K562 (cell line): ENCODE data around the gene JSRP1. TPM values are rescaled to one million over a fixed set of nuclear protein-coding genes. Genes with fewer than 3 reads are reported as not detected.

Source experiments
- ATF1 ChIP-seq, 2 experiments: fragments of 450-650 bp in 1 of 2; IDR thresholded peaks; 2 replicates each; pipeline ENCODE4 v1.6.1; 2016; ENCODE audit warnings: missing compliant biosample characterization in 1 of 2, missing genetic modification characterization in 1 of 2
- BDP1 ChIP-seq: IDR thresholded peaks from 3 replicates; pipeline ENCODE4 v1.6.1; 2011; ENCODE audit not compliant: insufficient read length, insufficient read depth
- BMI1 ChIP-seq: fragments of 150-350 bp; IDR thresholded peaks from 2 replicates; pipeline ENCODE4 v1.6.1; 2014; ENCODE audit warnings: low read length
- CREB1 ChIP-seq, 2 experiments: sonication (generic) in 1 of 2; formaldehyde crosslinking in 1 of 2; IDR thresholded peaks; 2 replicates each; pipeline versions ENCODE4 v1.6.1 to v1.8.0; 2012 to 2022; ENCODE audit warnings: inconsistent platforms in 1 of 2, mild to moderate bottlenecking in 1 of 2, missing genetic modification reagents in 1 of 2, moderate library complexity in 1 of 2
- EHMT2 ChIP-seq: fragments of 450-650 bp; IDR thresholded peaks from 2 replicates; pipeline ENCODE4 v1.6.1; 2018; ENCODE audit warnings: antibody characterized with exemption
- L3MBTL2 ChIP-seq: fragments of 450-650 bp; IDR thresholded peaks from 2 replicates; pipeline ENCODE4 v1.6.1; 2016; ENCODE audit warnings: mild to moderate bottlenecking, moderate library complexity
- MECOM ChIP-seq: fragments of 250-450 bp; sonication (Bioruptor Pico); IDR thresholded peaks from 2 replicates; pipeline ENCODE4 v1.8.0; 2022; ENCODE audit warnings: inconsistent platforms
- MYBL2 ChIP-seq, 2 experiments: fragments of 450-650 bp in 1 of 2; sonication (generic) in 1 of 2; formaldehyde crosslinking in 1 of 2; IDR thresholded peaks; 2 replicates each; pipeline versions ENCODE4 v1.6.1 to v1.8.1; 2017 to 2022; ENCODE audit warnings: borderline replicate concordance in 1 of 2, inconsistent platforms in 1 of 2, low read depth in 1 of 2, mild to moderate bottlenecking in 1 of 2, missing genetic modification reagents in 1 of 2, moderate library complexity in 1 of 2
- NBN ChIP-seq: fragments of 450-650 bp; IDR thresholded peaks from 2 replicates; pipeline ENCODE4 v1.6.1; 2016; ENCODE audit warnings: low read depth, mild to moderate bottlenecking
- NCOA6 ChIP-seq: fragments of 450-650 bp; IDR thresholded peaks from 2 replicates; pipeline ENCODE4 v1.6.1; 2017; ENCODE audit warnings: mild to moderate bottlenecking
- RFX1 ChIP-seq: fragments of 450-650 bp; IDR thresholded peaks from 2 replicates; pipeline ENCODE4 v1.6.1; 2016; ENCODE audit warnings: mild to moderate bottlenecking, moderate library complexity
- RUNX1 ChIP-seq: sonication (generic); IDR thresholded peaks from 2 replicates; pipeline ENCODE4 v1.6.1; 2016; ENCODE audit warnings: antibody characterized with exemption, low read depth
- TBP ChIP-seq: optimal IDR thresholded peaks from 2 replicates; pipeline ENCODE3; 2011; ENCODE audit warnings: low read depth, low read length, improper control_type of control experiment
- XRCC4 ChIP-seq: IDR thresholded peaks from one replicate; pipeline ENCODE4 v1.6.1; 2011; ENCODE audit not compliant: insufficient read depth, insufficient read length; ENCODE audit errors: extremely low read depth
- polyA plus RNA-seq, 8 experiments: library from polyadenylated mRNA; depleted of rRNA in 4 of 8; stranded (reverse) in 5 of 8; unstranded in 3 of 8; fragments of >200 nt; fragmentation: Nextera tagmentation in 2 of 8; fragmentation: Illumina TruSeq in 1 of 8; extraction: Ambion mirVana in 2 of 8; extraction: Trizol in 1 of 8; gene quantifications; 2 replicates each; pipeline versions ENCODE4 v1.2.1 to v1.2.3, GENCODE V29; 2011 to 2014; ENCODE audit warnings: inconsistent platforms in 1 of 8, missing spikeins in 1 of 8
- total RNA-seq, 7 experiments: library from RNA; depleted of rRNA in 6 of 7; stranded (reverse); fragments of >200 nt in 6 of 7; fragmentation: Illumina TruSeq in 2 of 7; extraction: Trizol in 2 of 7; gene quantifications; 2 replicates each; pipeline versions ENCODE4 v1.2.1 to v1.2.3, GENCODE V29; 2011 to 2021; ENCODE audit warnings: low replicate concordance in 1 of 7
- TF ChIP-seq, protein P1 (sequence below), 2 experiments: fragments of 200-800 bp in 1 of 2; sonication (Bioruptor generic) in 1 of 2; sonication (generic) in 1 of 2; formaldehyde crosslinking in 1 of 2; IDR thresholded peaks in 1 of 2; conservative IDR thresholded peaks in 1 of 2; 2 replicates each; pipeline versions ENCODE4 v1.5.0 to v1.6.1; 2016 to 2020; ENCODE audit warnings: missing compliant biosample characterization in 1 of 2, missing genetic modification characterization in 1 of 2, missing genetic modification reagents in 1 of 2
- TF ChIP-seq, protein P2 (sequence below): fragments of 250-450 bp; sonication (Bioruptor Pico); IDR thresholded peaks from 2 replicates; pipeline ENCODE4 v1.5.0; 2022; ENCODE audit warnings: mild to moderate bottlenecking
- TF ChIP-seq, protein P3 (sequence below): fragments of 250-450 bp; sonication (Bioruptor Pico); IDR thresholded peaks from 2 replicates; pipeline ENCODE4 v1.4.0; 2020; ENCODE audit warnings: mild to moderate bottlenecking
- TF ChIP-seq, protein P4 (sequence below): fragments of 450-650 bp; IDR thresholded peaks from 2 replicates; pipeline ENCODE4 v1.6.1; 2017; ENCODE audit warnings: antibody characterized with exemption

JSRP1 gene
- total and polyA plus RNA-seq, 9 of the 15 experiments (the other 6 are each of a cell fraction or from before 2014, with no cell fraction given) = 0.08 to 1.2 (median 0.51) TPM; not detected in 4

DNA sequence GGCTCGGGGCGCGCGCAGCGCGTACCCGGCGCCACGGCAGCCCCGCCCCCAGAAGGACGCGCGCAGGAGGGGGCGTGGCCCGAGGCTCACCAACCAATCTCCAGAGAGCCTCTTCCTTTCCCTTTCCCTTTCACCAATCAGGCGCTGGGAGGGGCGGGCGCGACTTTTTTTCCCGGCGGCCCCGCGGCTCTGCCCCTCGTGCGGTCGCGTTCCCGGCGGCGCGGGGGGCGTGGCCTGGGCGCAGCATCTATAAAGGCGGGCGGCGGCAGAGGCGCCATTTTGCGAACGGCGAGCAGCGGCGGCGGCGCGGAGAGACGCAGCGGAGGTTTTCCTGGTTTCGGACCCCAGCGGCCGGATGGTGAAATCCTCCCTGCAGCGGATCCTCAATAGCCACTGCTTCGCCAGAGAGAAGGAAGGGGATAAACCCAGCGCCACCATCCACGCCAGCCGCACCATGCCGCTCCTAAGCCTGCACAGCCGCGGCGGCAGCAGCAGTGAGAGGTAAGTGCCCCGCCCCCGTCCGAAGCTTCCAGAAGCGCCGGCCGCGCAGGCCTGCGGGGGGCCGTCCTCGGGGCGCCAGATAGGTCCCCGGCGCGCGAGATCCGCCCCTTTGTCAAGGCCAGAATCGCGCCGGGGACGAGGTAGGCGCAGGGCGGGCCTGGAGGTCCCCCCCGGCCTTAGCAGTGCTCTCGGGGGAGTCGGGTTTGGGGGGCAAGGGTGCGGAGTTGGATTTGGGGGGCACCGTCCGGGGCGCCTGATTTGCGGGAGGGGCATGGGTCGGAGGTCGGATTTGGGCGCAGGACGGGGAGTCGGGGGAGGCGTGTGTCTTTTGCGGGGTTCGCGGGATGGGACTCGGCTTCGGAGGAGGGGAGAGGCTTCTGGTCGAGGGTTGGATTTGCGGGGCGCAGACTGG, 13.3 kb upstream of the JSRP1 start (continued):
- TF ChIP-seq, protein P1, sequence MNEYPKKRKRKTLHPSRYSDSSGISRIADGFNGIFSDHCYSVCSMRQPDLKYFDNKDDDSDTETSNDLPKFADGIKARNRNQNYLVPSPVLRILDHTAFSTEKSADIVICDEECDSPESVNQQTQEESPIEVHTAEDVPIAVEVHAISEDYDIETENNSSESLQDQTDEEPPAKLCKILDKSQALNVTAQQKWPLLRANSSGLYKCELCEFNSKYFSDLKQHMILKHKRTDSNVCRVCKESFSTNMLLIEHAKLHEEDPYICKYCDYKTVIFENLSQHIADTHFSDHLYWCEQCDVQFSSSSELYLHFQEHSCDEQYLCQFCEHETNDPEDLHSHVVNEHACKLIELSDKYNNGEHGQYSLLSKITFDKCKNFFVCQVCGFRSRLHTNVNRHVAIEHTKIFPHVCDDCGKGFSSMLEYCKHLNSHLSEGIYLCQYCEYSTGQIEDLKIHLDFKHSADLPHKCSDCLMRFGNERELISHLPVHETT (CRISPR knock-in tag; conservative IDR thresholded peaks at IDR 0.05 in 1 of 2, IDR thresholded peaks at IDR 0.05 in 1 of 2) = peak in 1 of 2 experiments; percentile 91; a peak in 2 of 4 replicates
- TF ChIP-seq RFX1 (no peak), CREB1 (IDR thresholded peaks at IDR 0.05) (peak; percentile 81), CREB1 (CRISPR knock-in tag; IDR thresholded peaks at IDR 0.05) (peak; percentile 82), EHMT2 (no peak), TBP (peak; percentile 100), BDP1 (no peak), ATF1 (CRISPR knock-in tag; IDR thresholded peaks at IDR 0.05) (no peak), ATF1 (tag; IDR thresholded peaks at IDR 0.05) (peak; percentile 79), NCOA6 (no peak), RUNX1 (0 out of 2 replicates have a peak, but pooled peaks have one; percentile 19), L3MBTL2 (peak; percentile 57), BMI1 (no peak), XRCC4 (no peak), NBN (peak; percentile 75), MECOM (CRISPR knock-in tag) (no peak), MYBL2 (IDR thresholded peaks at IDR 0.05; ENCODE audit: low read depth) (no peak), MYBL2 (CRISPR knock-in tag; IDR thresholded peaks at IDR 0.05; ENCODE audit: borderline replicate concordance) (no peak)
- TF ChIP-seq, protein P2, sequence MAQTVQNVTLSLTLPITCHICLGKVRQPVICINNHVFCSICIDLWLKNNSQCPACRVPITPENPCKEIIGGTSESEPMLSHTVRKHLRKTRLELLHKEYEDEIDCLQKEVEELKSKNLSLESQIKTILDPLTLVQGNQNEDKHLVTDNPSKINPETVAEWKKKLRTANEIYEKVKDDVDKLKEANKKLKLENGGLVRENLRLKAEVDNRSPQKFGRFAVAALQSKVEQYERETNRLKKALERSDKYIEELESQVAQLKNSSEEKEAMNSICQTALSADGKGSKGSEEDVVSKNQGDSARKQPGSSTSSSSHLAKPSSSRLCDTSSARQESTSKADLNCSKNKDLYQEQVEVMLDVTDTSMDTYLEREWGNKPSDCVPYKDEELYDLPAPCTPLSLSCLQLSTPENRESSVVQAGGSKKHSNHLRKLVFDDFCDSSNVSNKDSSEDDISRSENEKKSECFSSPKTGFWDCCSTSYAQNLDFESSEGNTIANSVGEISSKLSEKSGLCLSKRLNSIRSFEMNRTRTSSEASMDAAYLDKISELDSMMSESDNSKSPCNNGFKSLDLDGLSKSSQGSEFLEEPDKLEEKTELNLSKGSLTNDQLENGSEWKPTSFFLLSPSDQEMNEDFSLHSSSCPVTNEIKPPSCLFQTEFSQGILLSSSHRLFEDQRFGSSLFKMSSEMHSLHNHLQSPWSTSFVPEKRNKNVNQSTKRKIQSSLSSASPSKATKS (CRISPR knock-in tag) = no peak
- TF ChIP-seq, protein P3, sequence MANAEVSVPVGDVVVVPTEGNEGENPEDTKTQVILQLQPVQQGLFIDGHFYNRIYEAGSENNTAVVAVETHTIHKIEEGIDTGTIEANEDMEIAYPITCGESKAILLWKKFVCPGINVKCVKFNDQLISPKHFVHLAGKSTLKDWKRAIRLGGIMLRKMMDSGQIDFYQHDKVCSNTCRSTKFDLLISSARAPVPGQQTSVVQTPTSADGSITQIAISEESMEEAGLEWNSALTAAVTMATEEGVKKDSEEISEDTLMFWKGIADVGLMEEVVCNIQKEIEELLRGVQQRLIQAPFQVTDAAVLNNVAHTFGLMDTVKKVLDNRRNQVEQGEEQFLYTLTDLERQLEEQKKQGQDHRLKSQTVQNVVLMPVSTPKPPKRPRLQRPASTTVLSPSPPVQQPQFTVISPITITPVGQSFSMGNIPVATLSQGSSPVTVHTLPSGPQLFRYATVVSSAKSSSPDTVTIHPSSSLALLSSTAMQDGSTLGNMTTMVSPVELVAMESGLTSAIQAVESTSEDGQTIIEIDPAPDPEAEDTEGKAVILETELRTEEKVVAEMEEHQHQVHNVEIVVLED = peak; percentile 68
- TF ChIP-seq, protein P4, sequence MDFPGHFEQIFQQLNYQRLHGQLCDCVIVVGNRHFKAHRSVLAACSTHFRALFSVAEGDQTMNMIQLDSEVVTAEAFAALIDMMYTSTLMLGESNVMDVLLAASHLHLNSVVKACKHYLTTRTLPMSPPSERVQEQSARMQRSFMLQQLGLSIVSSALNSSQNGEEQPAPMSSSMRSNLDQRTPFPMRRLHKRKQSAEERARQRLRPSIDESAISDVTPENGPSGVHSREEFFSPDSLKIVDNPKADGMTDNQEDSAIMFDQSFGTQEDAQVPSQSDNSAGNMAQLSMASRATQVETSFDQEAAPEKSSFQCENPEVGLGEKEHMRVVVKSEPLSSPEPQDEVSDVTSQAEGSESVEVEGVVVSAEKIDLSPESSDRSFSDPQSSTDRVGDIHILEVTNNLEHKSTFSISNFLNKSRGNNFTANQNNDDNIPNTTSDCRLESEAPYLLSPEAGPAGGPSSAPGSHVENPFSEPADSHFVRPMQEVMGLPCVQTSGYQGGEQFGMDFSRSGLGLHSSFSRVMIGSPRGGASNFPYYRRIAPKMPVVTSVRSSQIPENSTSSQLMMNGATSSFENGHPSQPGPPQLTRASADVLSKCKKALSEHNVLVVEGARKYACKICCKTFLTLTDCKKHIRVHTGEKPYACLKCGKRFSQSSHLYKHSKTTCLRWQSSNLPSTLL = 0 out of 2 replicates have a peak, but pooled peaks have one; percentile 25
